Measurements from ENCODE around the gene TEX13D.

Gene TEX13D

GRCh38 chrX:124347242-124347641, 14.8 kb downstream of the TEX13D start:
- no peak overlapping the region for H3K4me3 ChIP-seq (ENCODE audit: low read depth, low read length)

GRCh38 chrX:124348182-124348581, 15.7 kb downstream of the TEX13D start:
- no peak overlapping the region for H3K4me3 ChIP-seq (ENCODE audit: low read depth, low read length)

- no peak overlapping the region for H3K4me3 ChIP-seq (ENCODE audit: low read depth, low read length)
These were observed 16.5 kb downstream of the TEX13D start for GRCh38 chrX:124348885-124349453.

GRCh38 chrX:124354648-124355047, 22.2 kb downstream of the TEX13D start:
- H3K4me3 ChIP-seq (ENCODE audit: low read depth, low read length) = no peak overlapping the region

- H3K4me3 ChIP-seq (ENCODE audit: low read depth, low read length) = no peak overlapping the region
These were observed 26.4 kb downstream of the TEX13D start for GRCh38 chrX:124358800-124359383.

GRCh38 chrX:124362072-124362471, 29.6 kb downstream of the TEX13D start:
- no peak overlapping the region for H3K4me3 ChIP-seq (ENCODE audit: low read depth, low read length)

- no peak overlapping the region for H3K4me3 ChIP-seq (ENCODE audit: low read depth, low read length)
These were observed 30.3 kb downstream of the TEX13D start for GRCh38 chrX:124362761-124363160.

- no peak overlapping the region for H3K4me3 ChIP-seq (ENCODE audit: low read depth, low read length)
These were observed 37.3 kb downstream of the TEX13D start for GRCh38 chrX:124369722-124370121.

- H3K4me3 ChIP-seq (ENCODE audit: low read depth, low read length) = no peak overlapping the region
These were observed 40.9 kb downstream of the TEX13D start for GRCh38 chrX:124373348-124373747.

- no peak overlapping the region for H3K4me3 ChIP-seq (ENCODE audit: low read depth, low read length)
These were observed 46.2 kb downstream of the TEX13D start for GRCh38 chrX:124378643-124379042.

GRCh38 chrX:124383354-124383753, 50.9 kb downstream of the TEX13D start:
- no peak overlapping the region for H3K4me3 ChIP-seq (ENCODE audit: low read depth, low read length)

GRCh38 chrX:124386401-124386800, 53.9 kb downstream of the TEX13D start:
- no peak overlapping the region for H3K4me3 ChIP-seq (ENCODE audit: low read depth, low read length)
